SK-N-MC (cell line): Measurements from ENCODE around the gene NODAL.

Experiments
- EZH2 ChIP-seq: fragments of 200-600 bp; sonication (generic); IDR thresholded peaks from one replicate; pipeline ENCODE4 v1.6.1; 2017; ENCODE audit warnings: antibody characterized with exemption
- FOXP2 ChIP-seq: optimal IDR thresholded peaks from 2 replicates; pipeline ENCODE3; 2011; ENCODE audit warnings: mild to moderate bottlenecking, moderate library complexity; ENCODE audit not compliant: insufficient read depth; ENCODE audit errors: extremely low read length, control extremely low read depth
- POLR2AphosphoS5 ChIP-seq: IDR thresholded peaks from 2 replicates; pipeline ENCODE4 v1.6.1; 2012; ENCODE audit warnings: mild to moderate bottlenecking, low read depth, low read length, borderline replicate concordance

GRCh38 chr10:70405037-70405824 lies 36.2 kb downstream of the NODAL start:
- no peak for TF ChIP-seq POLR2AphosphoS5
- TF ChIP-seq EZH2: no peak
- TF ChIP-seq FOXP2: no peak
